ENCODE data around the gene PDZD7.
A peak's percentile ranks its signal among the peaks of the same experiment; 100 is the strongest.

Gene PDZD7

GRCh38 chr10:101031128-101031795 is at the start of gene PDZD7, which contains the start of gene SFXN3:
TSS of gene PDZD7 (minus strand) at chr10:101031129. CDS start at chr10:101030219, 910 bp downstream.
TSS of gene SFXN3 (plus strand) at chr10:101031234. CDS start at chr10:101034695, 3,461 bp downstream.
- TF ChIP-seq CTCF (IDR thresholded peaks at IDR 0.05; ENCODE audit: borderline replicate concordance, insufficient read depth, low read depth, low read length): no peak
- H3K4me3 ChIP-seq (ENCODE audit: low read depth, low read length): peak within 1 kb of the TSS; percentile 44

- no peak for TF ChIP-seq CTCF (IDR thresholded peaks at IDR 0.05; ENCODE audit: borderline replicate concordance, insufficient read depth, low read depth, low read length)
Measured at GRCh38 chr10:101079874-101080273, 48.9 kb upstream of the PDZD7 start.

GRCh38 chr10:101076630-101077029 is 45.7 kb upstream of the PDZD7 start:
- no peak for TF ChIP-seq CTCF (IDR thresholded peaks at IDR 0.05; ENCODE audit: borderline replicate concordance, insufficient read depth, low read depth, low read length)
- no peak overlapping the region for H3K4me3 ChIP-seq (ENCODE audit: low read depth, low read length)

More at GRCh38 chr10:101079874-101080273, 48.9 kb upstream of the PDZD7 start:
- no peak overlapping the region for H3K4me3 ChIP-seq (ENCODE audit: low read depth, low read length)

GRCh38 chr10:101075775-101076174 is 44.8 kb upstream of the PDZD7 start:
- H3K4me3 ChIP-seq (ENCODE audit: low read depth, low read length): no peak overlapping the region
- TF ChIP-seq CTCF (IDR thresholded peaks at IDR 0.05; ENCODE audit: borderline replicate concordance, insufficient read depth, low read depth, low read length): no peak

- TF ChIP-seq CTCF (IDR thresholded peaks at IDR 0.05; ENCODE audit: borderline replicate concordance, insufficient read depth, low read depth, low read length): no peak
- no peak overlapping the region for H3K4me3 ChIP-seq (ENCODE audit: low read depth, low read length)
Measured at GRCh38 chr10:101073631-101074030, 42.7 kb upstream of the PDZD7 start.

GRCh38 chr10:101072923-101073322 is 42.0 kb upstream of the PDZD7 start:
- no peak for TF ChIP-seq CTCF (IDR thresholded peaks at IDR 0.05; ENCODE audit: borderline replicate concordance, insufficient read depth, low read depth, low read length)
- H3K4me3 ChIP-seq (ENCODE audit: low read depth, low read length): no peak overlapping the region

- H3K4me3 ChIP-seq (ENCODE audit: low read depth, low read length): no peak overlapping the region
- TF ChIP-seq CTCF (IDR thresholded peaks at IDR 0.05; ENCODE audit: borderline replicate concordance, insufficient read depth, low read depth, low read length): no peak
Measured at GRCh38 chr10:101071885-101072433, 41.0 kb upstream of the PDZD7 start.
